ENCODE data around the gene GPR162. TPM values are rescaled to one million over a fixed set of nuclear protein-coding genes. Genes with fewer than 3 reads are reported as not detected.

GPR162 gene
- total RNA-seq, 2 donors from 2014 or later = 0.44 to 7.0 TPM

DNA sequence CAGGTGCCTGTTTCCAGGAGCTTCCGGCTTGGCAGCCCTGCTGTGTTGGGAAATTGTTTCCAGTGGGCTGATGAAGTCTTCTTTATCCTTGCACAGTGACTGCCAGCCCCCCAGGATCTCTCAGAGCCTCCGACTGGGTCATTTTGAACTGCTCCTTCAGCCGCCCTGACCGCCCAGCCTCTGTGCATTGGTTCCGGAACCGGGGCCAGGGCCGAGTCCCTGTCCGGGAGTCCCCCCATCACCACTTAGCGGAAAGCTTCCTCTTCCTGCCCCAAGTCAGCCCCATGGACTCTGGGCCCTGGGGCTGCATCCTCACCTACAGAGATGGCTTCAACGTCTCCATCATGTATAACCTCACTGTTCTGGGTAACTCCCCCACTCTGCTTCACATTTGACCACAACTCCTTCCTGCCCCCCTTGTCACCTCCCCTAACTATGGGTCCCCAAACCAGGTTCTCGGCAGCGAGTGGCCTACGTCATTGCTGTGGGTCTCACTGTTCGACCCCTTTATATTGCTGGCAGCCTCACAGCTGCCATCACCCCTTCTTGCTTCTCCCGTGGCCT, 47.0 kb upstream of the GPR162 start:
- no peak for DNase-seq (ENCODE audit: low spot score)
- no peaks in the 10 kb centered on the region for H3K27me3 ChIP-seq
- H3K4me3 ChIP-seq = no peak overlapping the region
- peaks cover 6% of the 10 kb centered on the region for H3K36me3 ChIP-seq
- H3K4me1 ChIP-seq = peaks cover 0 to 42% of the 10 kb centered on the region in 2 donors
- H3K27ac ChIP-seq = no peak overlapping the region
- H3K9me3 ChIP-seq = no peaks in the 10 kb centered on the region
- TF ChIP-seq, protein P1, sequence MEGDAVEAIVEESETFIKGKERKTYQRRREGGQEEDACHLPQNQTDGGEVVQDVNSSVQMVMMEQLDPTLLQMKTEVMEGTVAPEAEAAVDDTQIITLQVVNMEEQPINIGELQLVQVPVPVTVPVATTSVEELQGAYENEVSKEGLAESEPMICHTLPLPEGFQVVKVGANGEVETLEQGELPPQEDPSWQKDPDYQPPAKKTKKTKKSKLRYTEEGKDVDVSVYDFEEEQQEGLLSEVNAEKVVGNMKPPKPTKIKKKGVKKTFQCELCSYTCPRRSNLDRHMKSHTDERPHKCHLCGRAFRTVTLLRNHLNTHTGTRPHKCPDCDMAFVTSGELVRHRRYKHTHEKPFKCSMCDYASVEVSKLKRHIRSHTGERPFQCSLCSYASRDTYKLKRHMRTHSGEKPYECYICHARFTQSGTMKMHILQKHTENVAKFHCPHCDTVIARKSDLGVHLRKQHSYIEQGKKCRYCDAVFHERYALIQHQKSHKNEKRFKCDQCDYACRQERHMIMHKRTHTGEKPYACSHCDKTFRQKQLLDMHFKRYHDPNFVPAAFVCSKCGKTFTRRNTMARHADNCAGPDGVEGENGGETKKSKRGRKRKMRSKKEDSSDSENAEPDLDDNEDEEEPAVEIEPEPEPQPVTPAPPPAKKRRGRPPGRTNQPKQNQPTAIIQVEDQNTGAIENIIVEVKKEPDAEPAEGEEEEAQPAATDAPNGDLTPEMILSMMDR (IDR thresholded peaks at IDR 0.05) = no peak

DNA sequence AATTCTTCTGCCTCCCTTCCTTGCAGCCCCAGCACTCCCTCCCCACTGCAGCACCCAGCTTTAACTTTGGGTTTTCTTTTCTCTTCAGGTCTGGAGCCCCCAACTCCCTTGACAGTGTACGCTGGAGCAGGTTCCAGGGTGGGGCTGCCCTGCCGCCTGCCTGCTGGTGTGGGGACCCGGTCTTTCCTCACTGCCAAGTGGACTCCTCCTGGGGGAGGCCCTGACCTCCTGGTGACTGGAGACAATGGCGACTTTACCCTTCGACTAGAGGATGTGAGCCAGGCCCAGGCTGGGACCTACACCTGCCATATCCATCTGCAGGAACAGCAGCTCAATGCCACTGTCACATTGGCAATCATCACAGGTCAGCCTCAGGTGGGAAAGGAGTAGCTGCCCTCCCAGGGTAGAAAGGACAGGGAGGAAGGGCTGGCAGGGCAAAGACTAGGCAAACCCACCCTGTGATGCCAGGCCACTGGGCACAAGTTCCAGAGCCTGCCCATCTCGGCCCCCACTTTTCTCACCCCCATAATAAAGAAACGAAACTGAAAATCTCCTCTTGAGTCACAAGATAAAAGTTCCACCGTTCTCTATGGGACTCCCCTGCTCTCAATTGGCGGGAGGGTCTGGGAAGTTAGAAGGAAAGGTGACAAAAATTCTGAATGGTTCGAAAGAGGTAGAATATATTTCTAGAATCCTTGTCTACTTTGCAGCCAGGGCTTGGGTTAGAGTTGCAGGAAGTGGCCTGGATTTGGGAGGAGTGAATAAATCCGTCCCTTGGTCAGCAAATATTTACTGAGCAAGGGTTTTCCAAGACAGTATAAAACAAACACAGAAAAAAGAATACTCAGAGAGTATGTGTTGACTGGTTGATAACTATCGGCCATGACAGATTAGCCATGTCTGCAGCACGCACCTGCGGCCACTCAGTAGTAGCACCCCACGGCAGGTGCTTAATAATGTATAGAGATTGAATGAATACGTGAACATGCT, 46.1 kb upstream of the GPR162 start:
- Histone ChIP-seq H3K27ac (no peak overlapping the region), H3K27me3 (no peaks in the 10 kb centered on the region), H3K36me3 (no peaks in the 10 kb centered on the region), H3K4me1 (peaks cover 0 to 37% of the 10 kb centered on the region in 2 donors), H3K9me3 (no peaks in the 10 kb centered on the region), H3K4me3 (no peak overlapping the region)
- DNase-seq (ENCODE audit: low spot score) = no peak
- TF ChIP-seq, protein P1 (IDR thresholded peaks at IDR 0.05) = no peak

DNA sequence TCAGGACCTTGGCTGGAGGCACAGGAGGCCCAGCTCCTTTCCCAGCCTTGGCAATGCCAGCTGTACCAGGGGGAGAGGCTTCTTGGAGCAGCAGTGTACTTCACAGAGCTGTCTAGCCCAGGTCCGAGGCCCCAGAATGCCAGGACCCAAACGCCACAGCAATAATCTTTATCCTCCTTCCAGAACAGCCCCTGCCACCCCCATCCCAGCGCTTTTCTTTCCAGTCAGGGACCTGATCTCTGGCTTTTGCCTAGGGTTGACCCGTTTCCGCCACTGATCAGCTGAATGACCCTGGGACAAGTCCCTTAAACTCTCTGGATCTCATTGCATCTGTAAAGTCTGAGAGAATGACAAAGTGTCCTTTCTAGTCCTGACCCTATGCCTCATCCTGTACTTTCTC, 44.2 kb upstream of the GPR162 start:
- Histone ChIP-seq H3K4me3 (no peak overlapping the region), H3K9me3 (no peaks in the 10 kb centered on the region), H3K27me3 (no peaks in the 10 kb centered on the region), H3K27ac (no peak overlapping the region), H3K4me1 (peaks cover 0 to 28% of the 10 kb centered on the region in 2 donors), H3K36me3 (no peaks in the 10 kb centered on the region)
- DNase-seq (ENCODE audit: low spot score) = no peak
- TF ChIP-seq, protein P1 (IDR thresholded peaks at IDR 0.05) = no peak

DNA sequence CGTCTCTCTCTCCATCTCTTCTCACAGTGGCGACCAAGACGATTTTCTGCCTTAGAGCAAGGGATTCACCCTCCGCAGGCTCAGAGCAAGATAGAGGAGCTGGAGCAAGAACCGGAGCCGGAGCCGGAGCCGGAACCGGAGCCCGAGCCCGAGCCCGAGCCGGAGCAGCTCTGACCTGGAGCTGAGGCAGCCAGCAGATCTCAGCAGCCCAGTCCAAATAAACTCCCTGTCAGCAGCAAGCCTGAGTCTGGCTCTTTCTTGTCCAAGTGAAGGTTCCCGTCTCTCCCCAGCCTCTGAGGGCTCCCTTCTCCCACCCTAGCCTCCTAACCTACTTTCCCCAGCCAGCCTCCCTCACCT, 43.4 kb upstream of the GPR162 start:
- H3K4me3 ChIP-seq = peak overlapping the region in 1 of 2 donors; percentile 47
- no peak for DNase-seq (ENCODE audit: low spot score)
- peak overlapping the region; percentile 54 to 69 for H3K27ac ChIP-seq
- no peaks in the 10 kb centered on the region for H3K9me3 ChIP-seq
- H3K36me3 ChIP-seq = no peaks in the 10 kb centered on the region
- peaks cover 0 to 23% of the 10 kb centered on the region in 2 donors for H3K4me1 ChIP-seq
- no peaks in the 10 kb centered on the region for H3K27me3 ChIP-seq
- TF ChIP-seq, protein P1 (IDR thresholded peaks at IDR 0.05) = no peak

DNA sequence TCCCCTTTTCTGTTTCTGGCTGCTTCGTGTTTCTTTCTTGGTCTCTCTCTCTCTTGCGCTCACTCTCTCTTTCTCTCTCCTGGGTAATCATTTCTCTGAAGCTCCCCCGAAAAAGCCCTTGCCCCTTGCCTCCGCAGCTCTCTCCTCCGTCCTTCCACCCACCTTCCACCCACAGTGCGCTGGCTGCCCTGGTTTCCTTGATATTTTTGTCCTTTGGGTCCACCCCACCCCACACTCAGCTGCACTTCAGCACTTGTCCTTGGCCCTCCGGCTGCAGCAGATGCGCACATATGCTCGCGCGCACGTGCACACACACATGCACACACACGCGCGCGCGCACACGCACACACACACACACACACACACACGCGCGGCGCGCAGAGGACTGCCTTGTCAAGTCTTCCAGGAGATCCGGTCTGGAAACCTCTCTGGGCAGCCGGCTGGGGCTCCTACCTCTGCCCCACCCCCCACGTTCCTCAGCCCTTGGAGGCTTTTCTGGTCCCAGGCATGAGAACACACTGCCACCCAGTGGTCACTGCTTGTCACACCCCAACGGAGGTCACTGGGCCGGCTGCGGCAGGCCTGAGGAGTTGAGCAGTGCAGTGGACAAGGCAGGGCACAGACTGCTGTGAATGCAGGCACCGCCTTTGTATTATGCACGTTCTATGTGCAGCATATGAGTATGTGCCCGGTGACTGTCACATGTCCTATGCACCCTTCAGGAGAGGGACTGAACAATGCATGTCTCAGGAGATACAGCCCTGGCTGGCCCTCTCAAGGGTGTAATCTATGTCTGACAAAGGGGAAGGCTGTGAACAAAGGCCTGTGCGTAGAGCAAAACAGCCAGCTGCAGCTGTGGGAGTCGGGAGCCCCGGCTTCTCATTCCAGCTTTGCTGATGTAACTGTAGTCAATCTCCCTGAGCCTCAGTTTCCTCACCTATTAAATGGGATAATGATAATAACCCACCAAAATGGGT, 42.8 kb upstream of the GPR162 start:
- TF ChIP-seq, protein P1 (IDR thresholded peaks at IDR 0.05) = peak; percentile 89 to 97
- Histone ChIP-seq H3K4me1 (peaks cover 0 to 18% of the 10 kb centered on the region in 2 donors), H3K27me3 (no peaks in the 10 kb centered on the region), H3K36me3 (no peaks in the 10 kb centered on the region), H3K27ac (peak overlapping the region; percentile 54 to 69), H3K4me3 (peak overlapping the region; percentile 12 to 47), H3K9me3 (no peaks in the 10 kb centered on the region)
- peak; percentile 96 for DNase-seq (ENCODE audit: low spot score)
